A549 treated with AZD2906 at 1 μM for 4 hours (cell line): ENCODE data around the gene JADE3. TPM values are rescaled to one million over a fixed set of nuclear protein-coding genes. Genes with fewer than 3 reads are reported as not detected.

Experiments used
- total RNA-seq: library from RNA; stranded (reverse); fragments of 200-300 nt; extraction: Qiagen RNA extraction; gene quantifications from 5 replicates; pipeline ENCODE4 v1.2.3, GENCODE V29; 2022

Gene JADE3
- total RNA-seq: 10.1 to 14.6 TPM (median 10.9 TPM) in 5 replicates

GRCh38 chrX:46912098-46912602 is at the start of gene JADE3:
Gene JADE3 (plus strand): TSS chrX:46912421. CDS start chrX:46984895, 72,474 bp downstream.

DNA sequence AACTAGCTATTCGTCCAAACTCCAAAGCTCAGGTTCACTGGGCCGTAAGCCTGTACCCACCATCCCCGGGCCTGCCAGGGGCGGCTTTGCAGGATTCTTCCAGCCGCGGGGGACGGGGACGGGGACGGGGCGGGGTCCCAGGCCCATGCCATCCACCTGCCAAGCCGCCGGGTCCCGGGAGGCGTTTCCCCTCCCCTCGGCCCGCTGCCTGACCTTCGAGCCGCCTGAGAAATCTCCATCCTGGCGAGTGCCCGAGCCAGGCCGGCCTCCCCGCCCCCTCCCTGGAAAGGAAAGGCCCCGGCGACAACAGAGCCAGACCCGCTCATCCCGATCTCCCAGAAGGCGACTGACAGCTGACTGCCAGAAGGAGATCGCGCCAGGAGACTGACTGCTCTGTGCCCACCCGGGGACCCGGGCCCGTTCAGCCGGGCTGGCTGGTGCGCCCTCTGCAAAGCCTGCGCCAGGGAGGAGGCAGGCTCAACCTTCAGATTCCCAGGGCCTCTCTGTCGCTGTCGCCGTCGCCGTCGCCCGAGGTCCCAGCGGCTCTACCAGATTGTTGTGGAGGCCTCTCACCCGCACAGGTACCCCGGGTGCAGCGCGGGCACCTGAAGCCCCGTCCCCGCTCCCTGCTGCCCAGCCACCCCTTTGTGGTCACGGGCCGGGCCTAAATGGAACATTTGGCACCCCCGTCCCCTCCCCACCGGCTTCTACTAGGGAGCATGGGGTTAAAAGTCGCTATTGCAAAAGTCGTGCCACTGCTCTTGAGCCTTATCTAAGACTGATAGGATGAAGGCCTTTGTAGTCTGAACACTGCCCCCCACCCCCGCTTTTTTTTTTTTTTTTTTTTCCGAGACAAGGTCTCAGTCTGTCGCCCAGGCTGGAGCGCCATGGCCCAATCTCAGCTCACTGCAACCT is 166.2 kb downstream of the JADE3 start, which contains the start of gene RGN:
Gene RGN, plus strand, starts transcription at position 315 of the 915 bp plus-strand sequence. CDS start 2,702 bp downstream, outside the sequence.

Other genes starting within 250 kb of the JADE3 start
- gene SLC9A7, start 153.3 kb upstream of the JADE3 start, total RNA-seq: 8.3 to 10.6 TPM (median 10.1 TPM) in 5 replicates
- gene RP2, start 75.4 kb upstream of the JADE3 start, total RNA-seq: 7.6 to 13.1 TPM (median 9.4 TPM) in 5 replicates
- 0.14 TPM in 1 of 5 replicates, not detected in the others for gene RGN, start 166.0 kb downstream of the JADE3 start, total RNA-seq
- gene NDUFB11, start 232.3 kb downstream of the JADE3 start, total RNA-seq: 136 to 184 TPM (median 169 TPM) in 5 replicates
- 33.4 to 43.8 TPM (median 41.7 TPM) in 5 replicates for gene RBM10, start 232.8 kb downstream of the JADE3 start, total RNA-seq